Astrocyte of the cerebellum (primary cell): ENCODE data around the gene YJU2.
"Not testable (repeated sequence)": the region's sequence is repeated elsewhere in the genome, so short reads cannot be mapped to it uniquely, and the experiment has no call there.

Experiments used
- DNase-seq: peaks from one replicate; pipeline ENCODE4 v3.0.0-alpha.2; 2011; ENCODE audit warnings: low read depth
- H3K4me3 ChIP-seq: 2 replicates; pipeline ENCODE4 v1.5.1; 2011; ENCODE audit warnings: mild to moderate bottlenecking, low read depth, low read length, moderate library complexity
- CTCF ChIP-seq: IDR thresholded peaks from 2 replicates; pipeline ENCODE4 v1.5.1; 2012; ENCODE audit warnings: low read length, low read depth, moderate library complexity, mild to moderate bottlenecking; ENCODE audit errors: missing control alignments
- in situ Hi-C: cut with HindIII; loops from 2 replicates; pipeline ENCODE4 v1.10.0; 2017; ENCODE audit warnings: low sequenced_read_pairs

The YJU2 gene

GRCh38 chr19:4227771-4228170 lies 19.1 kb upstream of the YJU2 start:
- DNase-seq, result no peak
- in situ Hi-C loops, result no loop called here
- H3K4me3 ChIP-seq, result no peak overlapping the region
- no peak for TF ChIP-seq CTCF

GRCh38 chr19:4228765-4229178 lies 18.1 kb upstream of the YJU2 start:
- TF ChIP-seq CTCF, result no peak
- in situ Hi-C loops, result no loop called here

GRCh38 chr19:4229179-4229931 lies 17.5 kb upstream of the YJU2 start, which contains the start of gene EBI3:
Gene EBI3 (plus strand): TSS chr19:4229523. CDS start chr19:4229551, 28 bp downstream.
- no peak within 1 kb of the TSS for H3K4me3 ChIP-seq
- no peak for TF ChIP-seq CTCF
- in situ Hi-C loops, result no loop called here
- DNase-seq, result no peak

More at GRCh38 chr19:4228765-4229178, 18.1 kb upstream of the YJU2 start:
- DNase-seq, result no peak
- no peak overlapping the region for H3K4me3 ChIP-seq

GRCh38 chr19:4230237-4230636 lies 16.6 kb upstream of the YJU2 start:
- DNase-seq, in situ Hi-C loops, H3K4me3 ChIP-seq: not testable (repeated sequence)

GRCh38 chr19:4231521-4231920 lies 15.4 kb upstream of the YJU2 start:
- H3K4me3 ChIP-seq, DNase-seq, in situ Hi-C loops: not testable (repeated sequence)

- in situ Hi-C loops, H3K4me3 ChIP-seq, DNase-seq: not testable (repeated sequence)
These were observed 14.7 kb upstream of the YJU2 start for GRCh38 chr19:4232139-4232538.

GRCh38 chr19:4232614-4233281 lies 14.1 kb upstream of the YJU2 start:
- TF ChIP-seq CTCF, result no peak
- no peak overlapping the region for H3K4me3 ChIP-seq
- in situ Hi-C loops, result no loop called here
- no peak for DNase-seq

GRCh38 chr19:4233282-4233853 lies 13.5 kb upstream of the YJU2 start:
- peak; percentile 70 for TF ChIP-seq CTCF
- in situ Hi-C loops, result no loop called here
- no peak for DNase-seq
- H3K4me3 ChIP-seq, result no peak overlapping the region
